GM08714 (cell line): Measurements from ENCODE around the gene TAF15.

ENCODE experiments used
- H3K4me3 ChIP-seq: fragments of 200-500 bp; sonication (Bioruptor generic); 2 replicates; pipeline ENCODE4 v1.5.1; 2014; ENCODE audit warnings: mild to moderate bottlenecking, low read length, inconsistent platforms
- ZNF274 ChIP-seq: IDR thresholded peaks from 2 replicates; pipeline ENCODE4 v1.6.1; 2012; ENCODE audit warnings: mild to moderate bottlenecking, low read depth, low read length

TAF15 gene

GRCh38 chr17:35819455-35819854, 10.2 kb downstream of the TAF15 start:
- H3K4me3 ChIP-seq, result no peak overlapping the region
- TF ChIP-seq ZNF274, result no peak

- H3K4me3 ChIP-seq, result no peak overlapping the region
- no peak for TF ChIP-seq ZNF274
Measured at GRCh38 chr17:35821308-35821707, 12.0 kb downstream of the TAF15 start.

GRCh38 chr17:35825206-35825605, 15.9 kb downstream of the TAF15 start:
- no peak for TF ChIP-seq ZNF274
- no peak overlapping the region for H3K4me3 ChIP-seq

GRCh38 chr17:35841101-35841500, 31.8 kb downstream of the TAF15 start:
- no peak for TF ChIP-seq ZNF274
- no peak overlapping the region for H3K4me3 ChIP-seq

- no peak overlapping the region for H3K4me3 ChIP-seq
- no peak for TF ChIP-seq ZNF274
Measured at GRCh38 chr17:35841505-35841904, 32.2 kb downstream of the TAF15 start.

- TF ChIP-seq ZNF274, result no peak
Measured at GRCh38 chr17:35842239-35842638, 33.0 kb downstream of the TAF15 start.

GRCh38 chr17:35843698-35844097, 34.4 kb downstream of the TAF15 start:
- H3K4me3 ChIP-seq, result no peak overlapping the region
- TF ChIP-seq ZNF274, result no peak

More at GRCh38 chr17:35842239-35842638, 33.0 kb downstream of the TAF15 start:
- no peak overlapping the region for H3K4me3 ChIP-seq

- no peak for TF ChIP-seq ZNF274
Measured at GRCh38 chr17:35844547-35844946, 35.3 kb downstream of the TAF15 start.

GRCh38 chr17:35846055-35846809, 36.9 kb downstream of the TAF15 start:
- no peak for TF ChIP-seq ZNF274
- no peak overlapping the region for H3K4me3 ChIP-seq

More at GRCh38 chr17:35844547-35844946, 35.3 kb downstream of the TAF15 start:
- H3K4me3 ChIP-seq, result no peak overlapping the region

GRCh38 chr17:35847006-35847405, 37.7 kb downstream of the TAF15 start:
- no peak overlapping the region for H3K4me3 ChIP-seq
- TF ChIP-seq ZNF274, result no peak

GRCh38 chr17:35847633-35848373, 38.5 kb downstream of the TAF15 start:
- TF ChIP-seq ZNF274, result no peak
- H3K4me3 ChIP-seq, result no peak overlapping the region

- TF ChIP-seq ZNF274, result no peak
- no peak overlapping the region for H3K4me3 ChIP-seq
Measured at GRCh38 chr17:35849469-35850348, 40.4 kb downstream of the TAF15 start.

- no peak for TF ChIP-seq ZNF274
Measured at GRCh38 chr17:35855965-35856364, 46.7 kb downstream of the TAF15 start.

GRCh38 chr17:35856603-35857002, 47.3 kb downstream of the TAF15 start:
- no peak for TF ChIP-seq ZNF274
- no peak overlapping the region for H3K4me3 ChIP-seq

More at GRCh38 chr17:35855965-35856364, 46.7 kb downstream of the TAF15 start:
- H3K4me3 ChIP-seq, result no peak overlapping the region

- no peak for TF ChIP-seq ZNF274
- H3K4me3 ChIP-seq, result no peak overlapping the region
Measured at GRCh38 chr17:35864853-35865252, 55.6 kb downstream of the TAF15 start.
